Adrenal gland (tissue), 5 donors: ENCODE measurements around the gene VWA8.

Experiments
- POLR2A ChIP-seq, 2 donors: fragments of 450-650 bp; IDR thresholded peaks; one replicate each; pipeline ENCODE4 v1.6.1; 2017; ENCODE audit warnings: antibody characterized with exemption in 2 of 2, mild to moderate bottlenecking in 2 of 2, moderate library complexity in 1 of 2
- TF ChIP-seq, protein P1 (sequence below), 6 experiments: fragments of 450-650 bp in 4 of 6; fragments of 200-600 bp in 2 of 6; sonication (generic) in 1 of 6; IDR thresholded peaks; 1 replicate in 5 of 6; 2 replicates in 1 of 6; pipeline versions ENCODE4 v1.5.1 to v1.8.0; 2016 to 2021; ENCODE audit warnings: antibody characterized with exemption in 6 of 6, mild to moderate bottlenecking in 2 of 6, moderate library complexity in 1 of 6
- donor health status: DM: no; HTN: no; CAD: no.

DNA sequence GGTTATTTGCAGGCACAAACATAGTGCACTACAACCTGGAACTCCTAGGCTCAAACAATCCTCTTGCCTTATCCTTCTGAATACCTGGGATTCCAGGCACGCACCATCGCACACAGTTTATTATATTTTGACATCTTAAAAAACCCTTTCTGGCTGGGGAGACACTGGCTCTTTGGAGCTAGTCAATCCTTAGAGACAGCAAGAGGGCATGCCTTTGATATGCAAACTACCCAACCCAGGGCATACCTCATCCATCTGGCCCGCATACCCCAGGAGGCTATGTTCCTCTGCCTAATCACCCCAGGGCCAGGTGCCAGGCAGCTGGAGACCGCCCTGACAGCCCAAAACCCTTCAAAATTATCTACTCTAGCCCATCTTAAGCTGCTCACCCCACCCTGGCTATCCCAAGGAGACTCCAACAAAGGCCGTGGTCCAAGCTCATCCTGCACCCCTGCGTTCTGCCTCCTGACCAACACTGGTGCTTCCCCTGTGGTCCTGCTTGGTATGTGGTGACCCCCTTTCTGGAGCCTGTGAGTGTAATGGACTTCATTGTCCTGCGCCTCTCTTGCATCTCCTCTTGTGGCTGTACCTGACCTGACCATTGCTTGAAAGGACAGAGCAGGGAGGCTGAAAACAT lies 417.1 kb downstream of the VWA8 start:
- TF ChIP-seq, protein P1, sequence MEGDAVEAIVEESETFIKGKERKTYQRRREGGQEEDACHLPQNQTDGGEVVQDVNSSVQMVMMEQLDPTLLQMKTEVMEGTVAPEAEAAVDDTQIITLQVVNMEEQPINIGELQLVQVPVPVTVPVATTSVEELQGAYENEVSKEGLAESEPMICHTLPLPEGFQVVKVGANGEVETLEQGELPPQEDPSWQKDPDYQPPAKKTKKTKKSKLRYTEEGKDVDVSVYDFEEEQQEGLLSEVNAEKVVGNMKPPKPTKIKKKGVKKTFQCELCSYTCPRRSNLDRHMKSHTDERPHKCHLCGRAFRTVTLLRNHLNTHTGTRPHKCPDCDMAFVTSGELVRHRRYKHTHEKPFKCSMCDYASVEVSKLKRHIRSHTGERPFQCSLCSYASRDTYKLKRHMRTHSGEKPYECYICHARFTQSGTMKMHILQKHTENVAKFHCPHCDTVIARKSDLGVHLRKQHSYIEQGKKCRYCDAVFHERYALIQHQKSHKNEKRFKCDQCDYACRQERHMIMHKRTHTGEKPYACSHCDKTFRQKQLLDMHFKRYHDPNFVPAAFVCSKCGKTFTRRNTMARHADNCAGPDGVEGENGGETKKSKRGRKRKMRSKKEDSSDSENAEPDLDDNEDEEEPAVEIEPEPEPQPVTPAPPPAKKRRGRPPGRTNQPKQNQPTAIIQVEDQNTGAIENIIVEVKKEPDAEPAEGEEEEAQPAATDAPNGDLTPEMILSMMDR (IDR thresholded peaks at IDR 0.05): no peak
- TF ChIP-seq POLR2A (IDR thresholded peaks at IDR 0.05): no peak
